ENCODE results near the gene LMF2.
"Not testable (repeated sequence)": the region's sequence is repeated elsewhere in the genome, so short reads cannot be mapped to it uniquely, and the experiment has no call there.

Gene LMF2

DNA sequence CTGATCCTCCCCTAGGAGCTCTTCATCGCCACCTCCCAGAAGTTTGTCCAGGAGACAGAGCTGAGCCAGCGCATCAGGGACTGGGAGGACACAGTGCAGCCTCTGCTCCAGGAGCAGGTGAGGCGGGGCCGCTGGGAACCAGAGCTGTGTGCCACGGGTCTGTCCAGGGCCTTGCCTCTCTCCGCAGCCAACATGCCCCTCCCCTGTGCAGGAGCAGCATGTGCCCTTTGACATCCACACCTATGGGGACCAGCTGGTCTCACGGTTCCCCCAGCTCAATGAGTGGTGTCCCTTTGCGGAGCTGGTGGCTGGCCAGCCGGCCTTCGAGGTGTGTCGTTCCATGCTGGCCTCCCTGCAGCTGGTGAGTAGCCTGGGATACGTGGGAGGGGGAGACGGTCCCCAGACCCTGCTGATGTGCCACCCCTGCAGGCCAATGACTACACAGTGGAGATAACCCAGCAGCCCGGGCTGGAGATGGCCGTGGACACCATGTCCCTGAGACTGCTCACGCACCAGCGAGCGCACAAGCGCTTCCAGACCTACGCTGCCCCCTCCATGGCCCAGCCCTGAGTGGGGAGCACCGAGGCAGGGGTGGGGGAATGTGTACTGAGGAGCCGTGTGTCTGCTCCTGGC, 15.4 kb upstream of the LMF2 start:
- no peak for DNase-seq

DNA sequence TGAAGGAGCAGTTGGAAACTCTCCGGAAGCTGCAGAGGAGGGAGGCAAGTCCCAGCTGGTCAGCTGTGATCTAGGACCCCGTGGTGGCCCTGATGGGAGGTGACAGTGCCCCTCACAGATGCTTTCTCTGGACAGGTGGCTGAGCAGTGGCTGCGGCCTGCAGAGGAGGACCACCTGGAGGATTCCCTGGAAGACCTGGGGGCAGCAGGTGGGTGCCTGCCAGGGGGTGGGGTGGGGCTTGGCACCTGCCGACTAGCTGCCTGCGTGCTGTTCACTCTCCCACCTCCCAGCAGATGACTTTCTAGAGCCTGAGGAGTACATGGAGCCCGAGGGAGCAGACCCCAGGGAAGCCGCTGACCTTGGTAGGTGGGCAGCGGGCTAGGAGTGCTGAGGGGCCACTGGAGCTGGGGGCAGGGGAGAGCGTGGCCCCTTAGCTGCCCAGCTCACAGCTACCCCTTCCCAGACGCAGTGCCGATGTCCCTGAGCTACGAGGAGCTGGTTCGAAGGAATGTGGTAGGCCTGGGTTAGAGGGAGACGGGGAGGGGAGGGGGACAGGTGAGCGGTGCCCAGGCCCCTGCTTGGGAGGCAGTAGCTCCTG, 14.8 kb upstream of the LMF2 start:
- DNase-seq, result no peak

- DNase-seq, result no peak
Measured at GRCh38 chr22:50521710-50522109, 14.2 kb upstream of the LMF2 start.

- DNase-seq, result no peak
Measured at GRCh38 chr22:50520826-50521453, 13.4 kb upstream of the LMF2 start.

DNA sequence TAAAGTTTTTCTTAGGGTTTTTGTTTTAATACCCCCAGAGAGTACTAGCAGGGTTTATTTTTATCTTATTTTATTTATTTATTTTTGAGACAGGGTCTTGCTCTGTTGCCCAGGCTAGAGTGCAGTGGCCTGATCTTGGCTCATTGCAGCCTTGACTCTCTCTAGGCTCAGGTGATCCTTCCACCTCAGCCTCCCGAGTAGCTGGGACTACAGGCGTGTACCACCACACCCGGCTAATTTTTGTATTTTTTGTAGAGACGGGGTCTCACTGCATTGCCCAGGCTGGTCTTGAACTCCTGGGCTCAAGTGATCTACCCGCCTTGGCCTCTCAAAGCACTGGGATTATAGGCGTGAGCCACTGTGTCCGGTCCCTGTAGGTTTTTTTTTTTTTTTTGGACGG, 12.7 kb upstream of the LMF2 start:
- DNase-seq, result not testable (repeated sequence)

GRCh38 chr22:50519151-50519550, 11.6 kb upstream of the LMF2 start:
- DNase-seq, result no peak

DNA sequence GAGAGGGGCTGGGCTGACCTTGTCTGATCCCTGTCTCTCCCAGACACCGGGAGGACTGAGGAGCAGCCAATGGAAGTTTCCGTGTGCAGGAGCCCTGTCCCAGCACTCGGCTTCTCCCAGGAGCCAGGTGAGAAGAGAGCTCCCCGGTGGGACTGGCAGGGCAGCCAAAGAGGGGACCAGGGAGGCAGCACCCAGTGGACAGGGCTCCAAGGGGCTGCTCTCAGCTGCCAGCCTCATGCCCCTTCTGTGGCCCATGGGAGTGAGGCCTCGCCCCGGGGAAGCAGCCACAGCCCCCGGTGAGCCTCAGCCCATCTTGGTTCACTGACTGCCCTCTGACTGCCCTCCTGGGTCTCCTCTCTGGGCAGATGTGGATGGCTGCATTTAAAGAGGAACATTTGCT, 11.1 kb upstream of the LMF2 start:
- no peak for DNase-seq

- no peak for DNase-seq
Measured at GRCh38 chr22:50517495-50518260, 10.2 kb upstream of the LMF2 start.

DNA sequence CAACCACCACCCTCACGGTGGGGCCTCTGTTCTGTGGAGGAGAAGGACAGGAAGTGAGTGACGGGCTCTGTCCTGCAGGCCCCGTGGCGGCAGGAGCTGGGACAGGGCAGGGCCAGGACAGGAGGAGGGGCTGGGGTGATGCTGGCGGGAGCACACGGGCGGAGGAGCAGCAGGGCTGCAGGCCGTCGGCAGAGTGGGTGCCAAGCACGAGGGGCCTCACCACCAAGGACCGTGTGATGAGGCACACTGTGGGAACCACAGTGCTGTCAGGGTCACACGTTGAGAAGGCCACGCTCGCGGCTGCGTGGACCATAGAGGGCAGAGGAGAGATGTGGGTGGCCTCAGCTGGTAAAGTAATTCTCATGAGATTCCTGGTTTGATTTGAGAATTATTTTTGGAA, 9.4 kb upstream of the LMF2 start:
- no peak for DNase-seq

DNA sequence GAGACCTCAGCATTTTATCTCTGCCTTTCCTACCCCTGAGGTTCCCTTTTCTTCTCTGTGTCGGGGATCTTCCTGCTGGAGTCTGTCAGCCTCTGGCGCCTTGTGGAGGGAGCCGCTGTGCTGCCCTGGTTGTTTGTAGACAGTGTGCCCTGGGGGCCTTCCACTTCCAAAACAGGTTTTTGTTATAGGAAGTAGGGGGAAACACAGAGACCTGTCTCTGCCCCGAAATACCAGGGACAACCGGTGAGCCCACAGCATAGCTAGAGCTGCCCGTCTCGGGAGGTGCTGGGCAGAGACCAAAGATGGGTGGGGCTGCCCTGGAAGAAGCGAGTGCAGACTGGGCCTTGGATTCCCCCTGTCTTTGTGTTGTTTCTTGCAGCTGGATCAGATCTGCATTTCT, 8.6 kb upstream of the LMF2 start:
- no peak for DNase-seq

DNA sequence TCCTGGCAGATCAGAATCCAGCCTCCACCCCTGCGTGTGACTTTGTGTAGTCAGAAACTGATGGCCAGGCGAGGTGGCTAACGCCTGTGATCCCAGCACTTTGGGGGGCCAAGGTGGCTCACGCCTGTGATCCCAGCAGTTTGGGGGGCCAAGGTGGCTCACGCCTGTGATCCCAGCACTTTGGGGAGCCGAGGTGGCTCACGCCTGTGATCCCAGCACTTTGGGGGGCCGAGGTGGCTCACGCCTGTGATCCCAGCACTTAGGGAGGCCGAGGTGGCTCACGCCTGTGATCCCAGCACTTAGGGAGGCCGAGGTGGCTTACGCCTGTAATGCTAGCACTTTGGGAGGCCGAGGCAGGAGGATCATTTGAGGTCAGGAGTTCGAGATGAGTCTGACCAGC, 5.7 kb upstream of the LMF2 start:
- no peak for DNase-seq

DNA sequence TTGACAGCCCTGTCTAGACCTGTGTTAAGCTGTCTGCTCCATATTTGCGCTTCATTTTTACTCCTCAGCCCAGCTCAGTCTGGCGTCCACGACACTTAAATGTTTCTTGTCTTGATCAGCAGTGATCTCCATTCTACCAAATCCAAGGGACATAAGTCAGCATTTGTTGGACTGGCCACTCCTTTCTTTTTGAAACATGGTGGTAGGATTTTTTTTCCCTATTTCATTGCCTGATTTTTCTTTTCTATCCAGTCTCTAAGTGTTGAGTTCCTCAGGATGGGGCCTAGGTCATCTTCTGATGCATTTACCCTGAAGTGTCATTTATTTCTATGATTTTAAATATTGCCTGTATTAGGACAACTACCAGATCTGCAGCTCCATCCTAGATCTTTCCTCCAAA, 1.4 kb upstream of the LMF2 start:
- DNase-seq, result no peak

- DNase-seq, result peak; percentile 96
Measured at GRCh38 chr22:50507991-50508884, 736 bp upstream of the LMF2 start, which contains the start of gene NCAPH2. Gene NCAPH2, plus strand, starts transcription at chr22:50508224. Its CDS starts 114 bp downstream, at chr22:50508338.

DNA sequence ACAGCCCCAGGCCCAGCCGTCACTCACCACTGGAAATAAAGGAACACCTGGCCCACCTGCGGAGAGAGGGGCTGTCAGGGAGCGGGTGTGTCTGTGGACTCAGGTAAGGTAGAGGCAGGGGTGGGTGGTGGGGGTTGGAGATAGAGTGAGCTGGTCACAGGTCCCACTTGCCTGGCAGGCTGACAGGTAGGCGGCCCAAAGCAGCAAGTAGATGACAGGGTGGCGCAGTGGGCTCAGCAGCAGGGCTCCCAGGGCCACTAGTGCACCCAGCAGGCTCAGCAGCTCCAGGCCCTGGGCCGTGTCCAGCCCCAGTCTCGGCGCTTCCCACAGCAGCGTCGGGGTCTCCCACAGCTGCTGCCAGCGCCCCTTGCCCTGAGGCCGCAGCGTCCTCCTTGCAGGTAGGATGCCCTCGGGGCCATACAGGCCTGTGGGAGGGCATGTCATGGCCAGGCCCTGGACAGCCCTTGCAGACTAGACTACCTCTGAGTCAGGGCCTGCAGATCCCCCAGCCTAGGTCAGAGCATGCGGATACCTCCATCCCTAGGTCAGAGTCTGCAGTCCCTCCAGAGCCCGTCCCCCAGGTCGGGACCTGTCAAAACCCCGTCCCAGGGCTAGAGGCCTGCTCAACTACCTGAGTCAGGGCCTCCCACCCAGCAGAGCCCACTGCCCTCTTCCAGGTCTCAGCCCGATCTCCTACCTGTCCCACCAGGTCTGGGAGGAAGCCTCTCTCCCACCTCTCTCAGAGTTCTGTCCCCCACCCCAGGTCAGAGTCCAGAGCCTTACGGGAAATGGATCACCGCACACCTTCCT, 686 bp downstream of the LMF2 start:
- DNase-seq, result peak; percentile 98

GRCh38 chr22:50505776-50506610, 1.5 kb downstream of the LMF2 start:
- peak; percentile 93 for DNase-seq

GRCh38 chr22:50505276-50505775, 2.2 kb downstream of the LMF2 start:
- no peak for DNase-seq

DNA sequence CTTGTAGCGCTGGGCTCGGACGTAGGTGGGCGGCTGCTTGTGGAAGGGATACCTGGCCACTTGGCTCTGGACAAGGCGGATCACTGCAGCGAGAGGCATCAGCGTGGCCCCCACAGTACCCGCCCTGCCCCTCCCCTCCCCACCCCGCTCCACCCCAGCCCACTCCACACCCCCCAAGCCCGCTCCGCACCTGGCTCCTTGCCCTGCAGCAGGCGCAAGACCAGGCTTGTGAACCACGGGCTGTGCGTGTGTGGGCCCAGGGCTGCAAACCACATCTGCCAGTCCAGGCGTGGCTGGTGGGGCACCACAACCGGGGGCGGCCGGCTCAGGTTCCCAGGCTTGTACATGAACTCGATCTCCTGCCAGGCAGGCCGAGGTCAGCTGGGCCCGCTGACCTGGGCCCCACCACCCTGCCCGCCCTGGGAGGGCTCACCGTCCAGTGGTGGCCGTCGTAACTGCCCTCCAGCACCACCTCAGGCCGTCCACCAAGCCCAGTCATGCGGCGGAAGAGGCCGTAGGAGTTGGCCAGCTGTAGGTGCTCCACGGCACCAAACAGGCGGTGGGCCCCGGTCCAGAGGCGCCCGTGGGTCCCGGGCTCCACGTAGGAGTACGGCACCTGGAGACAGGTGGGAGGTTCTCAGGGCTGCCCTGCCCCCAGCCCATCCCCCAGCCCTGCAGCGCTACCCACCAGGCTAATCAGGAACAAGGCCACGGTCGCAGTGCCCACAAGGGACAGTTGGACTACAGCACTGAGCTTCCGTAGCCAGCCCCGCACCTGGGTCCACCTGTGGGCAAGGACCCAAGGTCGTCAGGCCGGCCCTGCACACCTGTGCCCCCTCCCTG, 2.9 kb downstream of the LMF2 start:
- no peak for DNase-seq

DNA sequence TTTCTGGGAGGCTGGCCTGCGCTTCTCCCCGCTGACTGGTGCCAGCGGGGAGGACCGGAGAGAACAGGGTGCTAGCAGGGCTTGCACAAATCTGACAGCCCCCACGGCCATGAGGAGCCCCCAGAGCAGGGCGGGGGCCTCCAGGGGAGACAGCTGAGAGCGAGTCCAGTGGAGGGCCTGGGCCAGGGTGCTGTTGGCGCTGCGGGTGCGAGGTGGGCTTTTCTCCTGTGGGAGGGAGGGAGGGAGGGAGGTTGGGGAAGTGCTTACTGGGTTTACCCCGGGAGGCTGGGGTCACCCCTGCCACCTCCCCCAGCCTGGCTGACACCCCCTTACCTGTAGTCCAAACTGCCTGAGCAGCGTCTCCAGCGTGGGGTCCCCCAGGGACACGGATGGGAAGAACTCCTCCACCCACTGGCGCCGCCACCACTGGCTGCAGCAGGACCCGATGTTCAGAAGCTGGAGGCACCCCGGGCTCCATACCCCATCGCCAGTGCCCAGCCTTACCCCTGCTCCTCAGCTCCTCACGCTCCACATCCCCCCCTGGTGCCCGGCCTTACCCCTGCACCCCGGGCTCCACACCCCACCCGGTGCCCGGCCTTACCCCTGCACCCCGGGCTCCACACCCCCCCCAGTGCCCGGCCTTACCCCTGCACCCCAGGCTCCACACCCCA, 3.9 kb downstream of the LMF2 start:
- no peak for DNase-seq

Measured in COR-L47 (cell line).